GM12878 (cell line): ENCODE data around the gene RNF150. TPM values are rescaled to one million over a fixed set of nuclear protein-coding genes. Genes with fewer than 3 reads are reported as not detected.

ENCODE experiments used
- ATAC-seq: fragments of 200-7000 bp; cut with Tn5 transposase; 3 replicates; pipeline ENCODE4 v1.9.1; 2020; ENCODE audit warnings: mild to moderate bottlenecking, moderate library complexity
- BruUV-seq: library from RNA; stranded (reverse); fragments of 400-500 nt; replicated peaks from 2 replicates; lab custom pipeline; 2021; lab: Mats Ljungman, UMichigan
- CTCF ChIA-PET: fragments of 300-600 bp; sonication (Branson Sonifier 250); formaldehyde crosslinking; extraction: SDS; loops from one replicate; lab custom pipeline; 2021; ENCODE audit warnings: inconsistent platforms; lab: Yijun Ruan, JAX
- POLR2A ChIA-PET: fragments of 350-600 bp; formaldehyde crosslinking; extraction: SDS; loops from one replicate; lab custom pipeline; 2021; ENCODE audit warnings: inconsistent platforms; lab: Charles Lee
- RAD21 ChIA-PET: fragments of 300-600 bp; sonication (Branson Sonifier 250); formaldehyde crosslinking; loops from one replicate; lab custom pipeline; 2023; ENCODE audit warnings: antibody characterized with exemption; ENCODE audit not compliant: unreplicated experiment; lab: Charles Lee
- SMC1A ChIA-PET: fragments of 300-600 bp; sonication (Branson Sonifier 250); formaldehyde crosslinking; loops from one replicate; lab custom pipeline; 2023; ENCODE audit not compliant: unreplicated experiment, uncharacterized antibody; lab: Charles Lee
- DNase-seq: peaks from one replicate; pipeline ENCODE4 v3.0.0-alpha.2; 2011; ENCODE audit warnings: low read depth, low spot score
- FAIRE-seq: peaks from 3 replicates; lab custom pipeline; 2011; peaks lifted over from hg19 to GRCh38; lab: Jason Lieb, UNC
- H2AFZ ChIP-seq: 2 replicates; pipeline ENCODE4 v1.6.0; 2011; ENCODE audit warnings: low read depth, low read length, control low read depth; ENCODE audit not compliant: control insufficient read depth
- H3K27ac ChIP-seq: 2 replicates; pipeline ENCODE4 v1.5.1; 2011; ENCODE audit warnings: control low read depth; ENCODE audit not compliant: control insufficient read depth, insufficient read depth
- H3K27me3 ChIP-seq, 2 experiments: replicated peaks in 1 of 2; 2 replicates each; pipeline versions ENCODE4 v1.6.0 to v1.6.1; 2011; ENCODE audit warnings: low read length in 1 of 2; ENCODE audit not compliant: control insufficient read depth in 2 of 2, insufficient read depth in 2 of 2
- H3K36me3 ChIP-seq, 2 experiments: 2 replicates each; pipeline ENCODE4 v1.5.1; 2011; ENCODE audit warnings: low read length in 1 of 2; ENCODE audit not compliant: control insufficient read depth in 2 of 2, insufficient read depth in 2 of 2
- H3K4me1 ChIP-seq: 2 replicates; pipeline ENCODE4 v1.6.1; 2011; ENCODE audit warnings: mild to moderate bottlenecking, low read length, moderate library complexity, mixed read lengths; ENCODE audit not compliant: control insufficient read depth, insufficient read depth
- H3K4me2 ChIP-seq: 2 replicates; pipeline ENCODE4 v1.6.0; 2011; ENCODE audit warnings: control low read depth; ENCODE audit not compliant: control insufficient read depth, insufficient read depth
- H3K4me3 ChIP-seq: fragments of 200-600 bp; sonication (generic); 2 replicates; pipeline ENCODE4 v1.5.1; 2016
- H3K79me2 ChIP-seq: 2 replicates; pipeline ENCODE4 v1.6.0; 2011; ENCODE audit warnings: low read length; ENCODE audit not compliant: control insufficient read depth, insufficient read depth
- H3K9ac ChIP-seq: 2 replicates; pipeline ENCODE4 v1.8.0; 2011; ENCODE audit warnings: low read length, control low read depth, mixed read lengths; ENCODE audit not compliant: control insufficient read depth, insufficient read depth
- H3K9me3 ChIP-seq: replicated peaks from 3 replicates; pipeline ENCODE4 v1.5.1; 2011; ENCODE audit warnings: mild to moderate bottlenecking, low read length; ENCODE audit not compliant: control insufficient read depth, insufficient read depth
- H4K20me1 ChIP-seq: 2 replicates; pipeline ENCODE4 v1.6.0; 2011; ENCODE audit not compliant: control insufficient read depth, insufficient read depth
- BCL11A ChIP-seq: IDR thresholded peaks from 2 replicates; pipeline ENCODE4 v1.6.1; 2011; ENCODE audit warnings: low read depth, low read length
- BHLHE40 ChIP-seq, 2 experiments: fragments of 450-650 bp in 1 of 2; IDR thresholded peaks; 2 replicates each; pipeline ENCODE4 v1.6.1; 2011 to 2017; ENCODE audit warnings: low read depth in 2 of 2, borderline replicate concordance in 1 of 2, improper control_type of control experiment in 1 of 2, low read length in 1 of 2, mild to moderate bottlenecking in 1 of 2
- CHD1 ChIP-seq: IDR thresholded peaks from 2 replicates; pipeline ENCODE4 v1.6.1; 2012; ENCODE audit warnings: low read depth, low read length, improper control_type of control experiment
- CHD2 ChIP-seq: IDR thresholded peaks from 2 replicates; pipeline ENCODE4 v1.6.1; 2011; ENCODE audit warnings: low read depth, low read length, improper control_type of control experiment, borderline replicate concordance
- CREB1 ChIP-seq: IDR thresholded peaks from 2 replicates; pipeline ENCODE4 v1.6.1; 2012; ENCODE audit warnings: low read depth, mild to moderate bottlenecking, inconsistent platforms
- E2F4 ChIP-seq: IDR thresholded peaks from 2 replicates; pipeline ENCODE4 v1.6.1; 2012; ENCODE audit warnings: low read depth, low read length, improper control_type of control experiment
- GABPA ChIP-seq: IDR thresholded peaks from 2 replicates; pipeline ENCODE4 v1.6.1; 2014; ENCODE audit warnings: antibody characterized with exemption, low read depth, mild to moderate bottlenecking, inconsistent platforms
- MEF2A ChIP-seq: IDR thresholded peaks from 2 replicates; pipeline ENCODE4 v1.6.1; 2011; ENCODE audit warnings: low read depth, mild to moderate bottlenecking, low read length, moderate library complexity; ENCODE audit not compliant: insufficient read depth
- NFIC ChIP-seq: IDR thresholded peaks from 2 replicates; pipeline ENCODE4 v1.6.1; 2012; ENCODE audit warnings: low read depth, mild to moderate bottlenecking, inconsistent platforms, low read length, moderate library complexity
- NFXL1 ChIP-seq: fragments of 450-650 bp; IDR thresholded peaks from 2 replicates; pipeline ENCODE4 v1.6.1; 2017; ENCODE audit warnings: antibody characterized with exemption, mild to moderate bottlenecking, borderline replicate concordance
- ZNF24 ChIP-seq: fragments of 450-650 bp; IDR thresholded peaks from 2 replicates; pipeline ENCODE4 v1.6.1; 2017; ENCODE audit warnings: antibody characterized with exemption, mild to moderate bottlenecking
- ZNF274 ChIP-seq: IDR thresholded peaks from one replicate; pipeline ENCODE4 v1.8.0; 2011; ENCODE audit not compliant: insufficient read length, insufficient read depth
- WGBS: methylation state at CpG from one replicate; pipeline ENCODE4 v1.1.6; 2016; ENCODE audit warnings: low lambda C conversion rate; ENCODE audit not compliant: insufficient replicate concordance, insufficient coverage; ENCODE audit errors: missing lambda C conversion rate; 5-methylcytosine and 5-hydroxymethylcytosine counted together
- in situ Hi-C: fragments of 300-500 bp; cut with MboI; formaldehyde crosslinking; loops from 9 replicates; pipeline ENCODE4 v1.14.3; 2018; ENCODE audit warnings: mixed read lengths
- intact Hi-C: fragments of 100-400 bp; cut with micrococcal nuclease; formaldehyde crosslinking; loops from one replicate; pipeline ENCODE4 v1.14.2; 2022; ENCODE audit not compliant: unreplicated experiment
- polyA plus RNA-seq, 11 experiments: library from polyadenylated mRNA; depleted of rRNA in 4 of 11; unstranded in 6 of 11; stranded (reverse) in 5 of 11; fragments of >200 nt; fragmentation: Nextera tagmentation in 4 of 11; fragmentation: Illumina TruSeq in 1 of 11; extraction: Ambion mirVana in 4 of 11; extraction: Trizol in 1 of 11; gene quantifications; 1 replicate in 1 of 11; 2 replicates in 10 of 11; pipeline versions ENCODE4 v1.2.1 to v1.2.3, GENCODE V29; 2011 to 2016; ENCODE audit warnings: inconsistent platforms in 2 of 11, missing spikeins in 2 of 11, low read depth in 1 of 11
- total RNA-seq, 4 experiments: library from RNA; depleted of rRNA in 3 of 4; stranded (reverse); fragments of >200 nt in 3 of 4; fragmentation: Illumina TruSeq in 1 of 4; extraction: Trizol in 1 of 4; gene quantifications; 2 replicates each; pipeline versions ENCODE4 v1.2.1 to v1.2.3, GENCODE V29; 2013 to 2021
- TF ChIP-seq, protein P1 (sequence below): IDR thresholded peaks from 2 replicates; pipeline ENCODE4 v1.6.1; 2011; ENCODE audit warnings: borderline replicate concordance, low read depth, mild to moderate bottlenecking, moderate library complexity, low read length; ENCODE audit not compliant: insufficient read depth, poor library complexity, severe bottlenecking

The RNF150 gene
- total and polyA plus RNA-seq, 10 of the 15 experiments (the other 5 are each of a cell fraction or from before 2014, with no cell fraction given) = 0.01 to 2.3 (median 0.04) TPM; not detected in 6

DNA sequence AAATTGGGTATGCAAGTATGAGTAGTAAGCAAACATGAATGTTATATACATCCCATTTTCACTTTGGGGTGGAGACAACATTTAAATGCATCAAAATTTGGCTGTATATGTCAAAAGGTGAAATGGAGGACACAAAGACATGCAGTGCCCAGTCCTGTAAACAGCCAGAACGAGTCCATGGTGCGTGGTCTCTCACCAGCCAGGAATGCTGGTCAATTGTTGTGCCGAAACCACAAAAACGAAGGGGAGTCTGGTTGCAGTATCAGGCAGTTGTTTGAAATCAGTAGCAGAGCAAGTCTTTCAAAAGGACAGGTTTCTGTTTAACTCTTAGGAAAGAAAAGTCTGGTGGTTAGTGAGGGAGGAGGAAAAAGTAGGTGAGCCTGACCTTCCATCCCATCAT lies 22.3 kb upstream of the RNF150 start:
- 25% methylated on average over 4 of the region's 4 CpGs for WGBS

GRCh38 chr4:141154725-141155124 lies 21.5 kb upstream of the RNF150 start:
- Histone ChIP-seq H2AFZ (no peak overlapping the region), H3K36me3 (no peaks in the 10 kb centered on the region), H3K4me1 (no peaks in the 10 kb centered on the region), H3K9me3 (no peaks in the 10 kb centered on the region), H3K9ac (no peak overlapping the region), H3K79me2 (no peaks in the 10 kb centered on the region), H3K4me2 (no peak overlapping the region), H3K4me3 (no peak overlapping the region), H4K20me1 (no peaks in the 10 kb centered on the region), H3K27ac (no peak overlapping the region), H3K27me3 (no peaks in the 10 kb centered on the region)
- WGBS = 50% methylated on average over 3 of the region's 3 CpGs
- CTCF ChIA-PET = no interaction called here
- in situ Hi-C loops (no loop called here), intact Hi-C loops (loop anchor here (5.0 to 10.0 kb wide), 2 partner anchors 153 to 970 kb away; no protein-coding TSS in a partner anchor)
- BruUV-seq = no TSS peak
- DNase-seq (no peak), ATAC-seq (no peak), FAIRE-seq (no peak)
- POLR2A ChIA-PET = interaction anchor here (0.7 kb wide), 1 partner anchor 23 kb away, joined by 5 read pairs; no protein-coding TSS in a partner anchor
- SMC1A ChIA-PET = interaction anchor here (1.2 kb wide), 1 partner anchor 9 kb away, joined by 3 read pairs; no protein-coding TSS in a partner anchor
- RAD21 ChIA-PET = no interaction called here
- TF ChIP-seq GABPA (no peak), E2F4 (no peak), ZNF274 (no peak), BHLHE40 (IDR thresholded peaks at IDR 0.05; ENCODE audit: borderline replicate concordance in 1 of 2, low read depth in 2 of 2, low read length in 1 of 2) (no peak), CHD1 (no peak), NFXL1 (no peak)
- TF ChIP-seq, protein P1, sequence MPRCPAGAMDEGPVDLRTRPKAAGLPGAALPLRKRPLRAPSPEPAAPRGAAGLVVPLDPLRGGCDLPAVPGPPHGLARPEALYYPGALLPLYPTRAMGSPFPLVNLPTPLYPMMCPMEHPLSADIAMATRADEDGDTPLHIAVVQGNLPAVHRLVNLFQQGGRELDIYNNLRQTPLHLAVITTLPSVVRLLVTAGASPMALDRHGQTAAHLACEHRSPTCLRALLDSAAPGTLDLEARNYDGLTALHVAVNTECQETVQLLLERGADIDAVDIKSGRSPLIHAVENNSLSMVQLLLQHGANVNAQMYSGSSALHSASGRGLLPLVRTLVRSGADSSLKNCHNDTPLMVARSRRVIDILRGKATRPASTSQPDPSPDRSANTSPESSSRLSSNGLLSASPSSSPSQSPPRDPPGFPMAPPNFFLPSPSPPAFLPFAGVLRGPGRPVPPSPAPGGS = no peak

More for the DNA sequence above, 22.3 kb upstream of the RNF150 start:
- TF ChIP-seq BCL11A = no peak
- no peak for TF ChIP-seq CREB1
- no peak for TF ChIP-seq MEF2A
- no peak for TF ChIP-seq ZNF24
- no peak for TF ChIP-seq CHD2
- no peak for TF ChIP-seq ZNF274
- no peak for TF ChIP-seq GABPA
- no peak for TF ChIP-seq NFIC
- ATAC-seq = no peak
- no peaks in the 10 kb centered on the region for H3K9me3 ChIP-seq
- H3K36me3 ChIP-seq = no peaks in the 10 kb centered on the region
- no peak for DNase-seq
- no peaks in the 10 kb centered on the region for H4K20me1 ChIP-seq
- POLR2A ChIA-PET = no interaction called here
- no peak overlapping the region for H3K4me2 ChIP-seq
- H3K9ac ChIP-seq = no peak overlapping the region
- RAD21 ChIA-PET = interaction anchor here (0.6 kb wide), 1 partner anchor 1726 kb away, joined by 3 read pairs; no protein-coding TSS in a partner anchor
- no peak overlapping the region for H3K4me3 ChIP-seq
- intact Hi-C loops = loop anchor here (5.0 to 10.0 kb wide), 2 partner anchors 152 to 969 kb away; no protein-coding TSS in a partner anchor
- no peak for FAIRE-seq
- H3K79me2 ChIP-seq = no peaks in the 10 kb centered on the region
- in situ Hi-C loops = no loop called here
- no peak overlapping the region for H3K27ac ChIP-seq
- SMC1A ChIA-PET = no interaction called here
- CTCF ChIA-PET = interaction anchor here (1.0 kb wide), 1 partner anchor 26 kb away, joined by 4 read pairs; no protein-coding TSS in a partner anchor
- no peaks in the 10 kb centered on the region for H3K27me3 ChIP-seq
- H2AFZ ChIP-seq = no peak overlapping the region
- BruUV-seq = no TSS peak
- H3K4me1 ChIP-seq = no peaks in the 10 kb centered on the region
